Measurements from ENCODE around the gene ECHS1.

Gene ECHS1

GRCh38 chr10:133383551-133383950 is 10.4 kb upstream of the ECHS1 start:
- TF ChIP-seq, protein P1, sequence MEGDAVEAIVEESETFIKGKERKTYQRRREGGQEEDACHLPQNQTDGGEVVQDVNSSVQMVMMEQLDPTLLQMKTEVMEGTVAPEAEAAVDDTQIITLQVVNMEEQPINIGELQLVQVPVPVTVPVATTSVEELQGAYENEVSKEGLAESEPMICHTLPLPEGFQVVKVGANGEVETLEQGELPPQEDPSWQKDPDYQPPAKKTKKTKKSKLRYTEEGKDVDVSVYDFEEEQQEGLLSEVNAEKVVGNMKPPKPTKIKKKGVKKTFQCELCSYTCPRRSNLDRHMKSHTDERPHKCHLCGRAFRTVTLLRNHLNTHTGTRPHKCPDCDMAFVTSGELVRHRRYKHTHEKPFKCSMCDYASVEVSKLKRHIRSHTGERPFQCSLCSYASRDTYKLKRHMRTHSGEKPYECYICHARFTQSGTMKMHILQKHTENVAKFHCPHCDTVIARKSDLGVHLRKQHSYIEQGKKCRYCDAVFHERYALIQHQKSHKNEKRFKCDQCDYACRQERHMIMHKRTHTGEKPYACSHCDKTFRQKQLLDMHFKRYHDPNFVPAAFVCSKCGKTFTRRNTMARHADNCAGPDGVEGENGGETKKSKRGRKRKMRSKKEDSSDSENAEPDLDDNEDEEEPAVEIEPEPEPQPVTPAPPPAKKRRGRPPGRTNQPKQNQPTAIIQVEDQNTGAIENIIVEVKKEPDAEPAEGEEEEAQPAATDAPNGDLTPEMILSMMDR (IDR thresholded peaks at IDR 0.05; ENCODE audit: low read depth, low read length, missing control alignments) = no peak
- no peak for DNase-seq (ENCODE audit: low read depth)
- H3K4me3 ChIP-seq (ENCODE audit: low read depth, low read length) = no peak overlapping the region

DNA sequence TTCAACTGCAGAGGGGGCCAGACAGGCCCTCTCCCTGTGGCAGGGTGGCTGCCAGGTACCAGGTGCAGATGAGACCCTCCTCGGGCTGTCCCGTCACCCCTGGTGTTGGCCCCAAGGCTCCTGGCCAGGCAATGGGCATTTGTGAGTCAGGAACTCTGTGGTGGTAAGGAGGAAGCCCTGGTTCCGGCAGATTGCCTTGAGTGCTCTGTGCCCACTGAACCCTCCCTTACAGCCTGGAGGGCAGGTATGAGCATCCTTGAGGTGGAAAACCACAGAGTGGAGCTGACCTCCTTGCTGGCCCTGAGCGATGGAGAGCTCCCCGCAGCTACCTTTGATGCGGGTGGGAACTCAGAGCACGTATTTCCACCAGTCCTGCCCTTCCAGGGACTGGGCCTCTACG is 7.9 kb upstream of the ECHS1 start:
- TF ChIP-seq, protein P1 (IDR thresholded peaks at IDR 0.05; ENCODE audit: low read depth, low read length, missing control alignments) = no peak
- DNase-seq (ENCODE audit: low read depth) = no peak
- no peak overlapping the region for H3K4me3 ChIP-seq (ENCODE audit: low read depth, low read length)

DNA sequence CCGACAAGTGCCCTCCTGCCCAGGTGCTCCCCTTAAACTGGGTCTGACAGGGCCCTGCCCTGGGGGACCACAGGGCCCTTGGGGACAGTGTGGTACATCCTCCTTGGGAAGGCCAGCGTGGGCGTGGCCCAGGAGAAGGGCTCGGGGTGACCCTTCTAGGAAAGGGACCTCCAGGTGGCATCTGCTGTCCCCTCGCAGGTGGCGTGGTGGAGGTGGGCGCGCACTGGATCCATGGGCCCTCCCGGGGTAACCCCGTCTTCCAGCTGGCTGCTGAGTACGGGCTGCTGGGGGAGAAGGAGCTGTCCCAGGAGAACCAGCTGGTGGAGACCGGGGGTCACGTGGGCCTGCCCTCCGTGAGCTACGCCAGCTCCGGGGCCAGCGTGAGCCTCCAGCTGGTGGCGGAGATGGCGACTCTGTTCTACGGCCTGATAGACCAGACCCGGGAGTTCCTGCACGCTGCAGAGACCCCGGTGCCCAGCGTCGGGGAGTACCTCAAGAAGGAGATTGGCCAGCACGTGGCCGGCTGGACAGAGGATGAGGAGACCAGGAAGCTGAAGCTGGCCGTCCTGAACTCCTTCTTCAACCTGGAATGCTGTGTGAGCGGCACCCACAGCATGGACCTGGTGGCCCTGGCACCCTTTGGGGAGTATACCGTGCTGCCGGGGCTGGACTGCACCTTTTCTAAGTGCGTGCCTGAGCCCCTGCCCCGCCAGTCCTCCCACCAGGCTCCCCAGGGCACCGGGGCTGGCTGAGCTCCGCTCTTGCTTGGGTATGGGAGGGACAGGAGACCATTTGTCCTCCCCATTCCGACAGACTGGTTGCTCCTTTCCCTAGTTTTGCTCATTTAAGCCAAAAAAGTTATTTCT is 6.9 kb upstream of the ECHS1 start:
- peak overlapping the region; percentile 75 for H3K4me3 ChIP-seq (ENCODE audit: low read depth, low read length)
- TF ChIP-seq, protein P1 (IDR thresholded peaks at IDR 0.05; ENCODE audit: low read depth, low read length, missing control alignments) = no peak
- DNase-seq (ENCODE audit: low read depth) = no peak

DNA sequence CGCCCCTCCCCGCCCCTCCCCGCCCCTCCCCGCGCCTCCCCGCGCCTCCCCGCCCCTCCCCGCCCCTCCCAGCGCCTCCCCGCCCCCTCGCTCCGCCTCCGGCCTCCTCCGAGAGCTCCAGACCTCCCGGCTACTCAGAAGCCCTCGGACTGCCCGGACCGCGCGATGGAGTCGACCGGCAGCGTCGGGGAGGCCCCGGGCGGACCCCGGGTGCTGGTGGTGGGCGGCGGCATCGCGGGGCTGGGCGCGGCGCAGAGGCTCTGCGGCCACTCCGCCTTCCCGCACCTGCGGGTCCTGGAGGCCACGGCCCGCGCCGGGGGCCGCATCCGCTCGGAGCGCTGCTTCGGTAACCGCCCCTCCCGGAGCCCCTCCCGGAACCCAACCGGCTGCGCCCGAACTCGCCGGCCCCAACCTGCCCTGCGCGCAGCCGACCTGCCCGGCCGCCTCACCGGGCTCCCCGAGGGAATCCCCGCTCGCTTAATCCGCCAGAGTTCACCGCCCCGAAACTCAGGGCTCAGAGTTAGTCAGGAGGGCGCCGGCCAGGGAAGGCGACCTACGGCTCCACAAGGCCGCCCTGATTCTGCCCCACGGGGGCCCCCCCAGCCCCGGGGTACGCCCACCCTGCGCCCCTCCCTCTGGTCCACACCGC is 6.1 kb upstream of the ECHS1 start, which contains the start of gene PAOX:
Gene PAOX (plus strand): TSS at position 111 of the 649 bp plus-strand sequence. CDS start 55 bp downstream, at position 166.
- TF ChIP-seq, protein P1 (IDR thresholded peaks at IDR 0.05; ENCODE audit: low read depth, low read length, missing control alignments) = no peak
- DNase-seq (ENCODE audit: low read depth) = no peak
- H3K4me3 ChIP-seq (ENCODE audit: low read depth, low read length) = peak within 1 kb of the TSS; percentile 75

DNA sequence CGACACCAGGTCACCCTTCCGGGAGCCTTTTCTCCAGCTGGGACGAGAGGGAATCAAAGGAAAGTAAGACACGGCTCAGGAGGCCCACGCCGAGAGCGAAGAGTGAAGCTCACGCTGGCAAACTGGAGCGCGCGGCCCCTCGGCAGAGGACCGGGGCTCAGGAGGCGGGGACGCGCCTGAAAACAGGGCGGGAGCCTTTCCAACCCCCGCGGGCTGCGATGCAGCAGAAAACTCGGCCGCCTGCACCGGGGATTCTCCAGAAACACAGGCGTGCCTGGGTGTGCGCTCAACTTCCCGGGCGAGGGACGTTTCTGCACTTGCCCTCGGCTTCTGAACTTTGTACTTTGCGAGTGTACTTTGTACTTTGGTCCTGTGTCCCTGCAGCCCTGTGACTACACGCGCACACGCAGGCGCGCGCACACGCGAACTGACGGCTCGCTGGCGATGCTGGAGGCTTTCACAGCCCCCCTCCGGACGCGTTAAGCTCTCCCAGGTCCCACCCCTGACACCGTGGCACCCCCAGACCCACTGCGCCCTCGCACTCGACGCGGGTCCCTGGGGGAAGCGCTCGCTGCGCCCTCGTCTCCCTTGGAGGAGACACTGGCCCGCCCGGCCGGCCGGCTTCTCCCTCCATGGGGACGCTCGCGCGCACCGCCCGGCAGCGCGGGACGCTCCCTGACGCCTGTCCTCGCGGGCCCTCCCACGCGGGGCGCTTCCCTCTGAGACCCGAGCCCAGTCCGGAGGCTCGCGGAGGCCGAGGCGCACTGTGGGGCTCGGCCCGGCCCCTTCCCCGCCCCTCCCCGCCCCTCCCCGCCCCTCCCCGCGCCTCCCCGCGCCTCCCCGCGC is 5.3 kb upstream of the ECHS1 start:
- TF ChIP-seq, protein P1 (IDR thresholded peaks at IDR 0.05; ENCODE audit: low read depth, low read length, missing control alignments) = no peak
- no peak for DNase-seq (ENCODE audit: low read depth)
- H3K4me3 ChIP-seq (ENCODE audit: low read depth, low read length) = peak overlapping the region; percentile 69

GRCh38 chr10:133377818-133378250 is 4.7 kb upstream of the ECHS1 start:
- no peak for DNase-seq (ENCODE audit: low read depth)
- TF ChIP-seq, protein P1 (IDR thresholded peaks at IDR 0.05; ENCODE audit: low read depth, low read length, missing control alignments) = no peak
- peak overlapping the region; percentile 69 for H3K4me3 ChIP-seq (ENCODE audit: low read depth, low read length)
